Gastrocnemius medialis (tissue), 4 donors: ENCODE data around the gene MS4A10.

Source experiments
- CTCF ChIP-seq, 5 experiments: fragments of 450-650 bp in 3 of 5; fragments of 200-600 bp in 2 of 5; sonication (generic) in 2 of 5; IDR thresholded peaks in 4 of 5; conservative IDR thresholded peaks in 1 of 5; 1 replicate in 4 of 5; 2 replicates in 1 of 5; pipeline ENCODE4 v1.5.1; 2016 to 2019; ENCODE audit warnings: antibody characterized with exemption in 5 of 5, mild to moderate bottlenecking in 3 of 5, moderate library complexity in 3 of 5
- POLR2A ChIP-seq, 2 donors: fragments of 450-650 bp; IDR thresholded peaks; one replicate each; pipeline ENCODE4 v1.6.1; 2017; ENCODE audit warnings: antibody characterized with exemption in 2 of 2, mild to moderate bottlenecking in 2 of 2, moderate library complexity in 2 of 2

- TF ChIP-seq CTCF (IDR thresholded peaks at IDR 0.05 in 4 of 5, conservative IDR thresholded peaks at IDR 0.05 in 1 of 5) (no peak), POLR2A (IDR thresholded peaks at IDR 0.05) (no peak)
Observed at GRCh38 chr11:60845338-60845737, 60.2 kb downstream of the MS4A10 start.
